Liver (tissue), 3 donors: Measurements from ENCODE around the gene CDC27.

ENCODE experiments used
- ATF3 ChIP-seq: IDR thresholded peaks from 2 replicates; pipeline ENCODE4 v1.6.1; 2016; ENCODE audit warnings: antibody characterized with exemption
- CTCF ChIP-seq: fragments of 150-350 bp; IDR thresholded peaks from 2 replicates; pipeline ENCODE4 v1.5.1; 2017; ENCODE audit warnings: improper control_type of control experiment, low read depth, low read length; ENCODE audit not compliant: missing input control
- EGR1 ChIP-seq, 2 donors: IDR thresholded peaks; 2 replicates each; pipeline ENCODE4 v1.6.1; 2016 to 2018; ENCODE audit warnings: antibody characterized with exemption in 2 of 2, low read depth in 2 of 2
- GABPA ChIP-seq, 2 donors: IDR thresholded peaks in 1 of 2; conservative IDR thresholded peaks in 1 of 2; 2 replicates each; pipeline ENCODE4 v1.6.1; 2016; ENCODE audit warnings: antibody characterized with exemption in 2 of 2, mild to moderate bottlenecking in 1 of 2, moderate library complexity in 1 of 2
- HNF4A ChIP-seq, 2 donors: conservative IDR thresholded peaks; 2 replicates each; pipeline ENCODE4 v1.6.1; 2016; ENCODE audit warnings: antibody characterized with exemption in 2 of 2, mild to moderate bottlenecking in 2 of 2
- HNF4G ChIP-seq: IDR thresholded peaks from 2 replicates; pipeline ENCODE4 v1.6.1; 2016; ENCODE audit warnings: antibody characterized with exemption
- RAD21 ChIP-seq, 2 donors: IDR thresholded peaks; 2 replicates each; pipeline ENCODE4 v1.6.1; 2016; ENCODE audit warnings: antibody characterized with exemption in 2 of 2, mild to moderate bottlenecking in 2 of 2
- REST ChIP-seq: IDR thresholded peaks from 2 replicates; pipeline ENCODE4 v1.6.1; 2016; ENCODE audit warnings: antibody characterized with exemption, mild to moderate bottlenecking
- RXRA ChIP-seq, 2 donors: IDR thresholded peaks; 2 replicates each; pipeline ENCODE4 v1.6.1; 2017 to 2018; ENCODE audit warnings: antibody characterized with exemption in 2 of 2, mild to moderate bottlenecking in 1 of 2
- TAF1 ChIP-seq: conservative IDR thresholded peaks from 2 replicates; pipeline ENCODE4 v1.6.1; 2016; ENCODE audit warnings: antibody characterized with exemption, mild to moderate bottlenecking
- YY1 ChIP-seq: IDR thresholded peaks from 2 replicates; pipeline ENCODE4 v1.6.1; 2016; ENCODE audit warnings: antibody characterized with exemption, mild to moderate bottlenecking
- donor health status: healthy.
- donor health status: healthy.

GRCh38 chr17:47076171-47076570 is 112.9 kb downstream of the CDC27 start:
- TF ChIP-seq CTCF (no peak), TAF1 (no peak), EGR1 (IDR thresholded peaks at IDR 0.05; ENCODE audit: low read depth in 2 of 2) (no peak), ATF3 (no peak), RAD21 (IDR thresholded peaks at IDR 0.05) (no peak), REST (no peak), HNF4A (conservative IDR thresholded peaks at IDR 0.05) (no peak), GABPA (IDR thresholded peaks at IDR 0.05 in 1 of 2, conservative IDR thresholded peaks at IDR 0.05 in 1 of 2) (no peak), RXRA (IDR thresholded peaks at IDR 0.05) (no peak), HNF4G (no peak), YY1 (no peak)
